GM18858 (cell line): ENCODE data around the gene ZNF892.
A peak's percentile ranks its signal among the peaks of the same experiment; 100 is the strongest.
"Not testable (repeated sequence)": the region's sequence is repeated elsewhere in the genome, so short reads cannot be mapped to it uniquely, and the experiment has no call there.

ENCODE experiments used
- ATAC-seq: cut with Tn5 transposase; IDR thresholded peaks from one replicate; pipeline ENCODE4 v1.9.1; 2021; ENCODE audit not compliant: unreplicated experiment

ZNF892 gene

GRCh38 chr2:95207111-95207961, at the start of gene ZNF892:
Gene ZNF892, plus strand, starts transcription at chr2:95207521. Its CDS starts 295 bp downstream, at chr2:95207816.
- ATAC-seq: peak; percentile 97

GRCh38 chr2:95158441-95158840, 48.9 kb upstream of the ZNF892 start:
- no peak for ATAC-seq

DNA sequence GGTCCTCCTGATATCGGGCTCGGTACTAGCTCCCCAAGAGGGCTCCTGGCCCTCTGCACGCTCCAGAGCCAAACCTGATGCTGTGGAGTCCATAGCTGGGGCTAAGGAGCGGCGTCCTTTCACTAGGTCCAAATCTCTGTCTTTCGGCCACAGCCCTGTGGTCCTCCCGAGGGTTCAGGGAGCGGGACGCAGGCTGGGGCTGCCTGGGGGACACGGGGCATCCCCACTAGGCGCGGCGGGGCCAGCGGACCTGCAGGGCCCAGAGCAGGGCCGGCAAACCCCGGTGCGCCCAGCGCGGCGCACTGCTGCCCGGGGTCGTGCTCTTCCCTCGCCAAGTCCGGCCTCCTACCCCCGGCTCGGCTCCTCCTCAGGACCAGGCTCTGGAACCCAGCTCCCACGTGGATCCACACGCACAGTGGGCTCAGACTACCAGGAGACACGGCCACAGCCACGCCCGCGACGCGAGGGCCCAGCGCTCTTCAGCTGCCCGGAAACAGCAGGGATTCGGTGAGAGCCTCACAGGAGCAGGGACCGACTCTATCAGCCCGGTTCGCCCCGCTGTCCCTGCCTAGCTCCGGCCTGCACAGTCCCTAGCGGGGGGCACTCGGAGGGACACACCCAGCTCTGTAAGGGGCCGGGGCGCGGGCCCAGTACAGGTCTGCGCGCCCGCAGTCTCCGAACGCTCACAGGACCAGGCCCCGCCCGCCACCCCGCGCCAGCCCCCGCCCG, 48.3 kb upstream of the ZNF892 start:
- peak; percentile 17 for ATAC-seq

DNA sequence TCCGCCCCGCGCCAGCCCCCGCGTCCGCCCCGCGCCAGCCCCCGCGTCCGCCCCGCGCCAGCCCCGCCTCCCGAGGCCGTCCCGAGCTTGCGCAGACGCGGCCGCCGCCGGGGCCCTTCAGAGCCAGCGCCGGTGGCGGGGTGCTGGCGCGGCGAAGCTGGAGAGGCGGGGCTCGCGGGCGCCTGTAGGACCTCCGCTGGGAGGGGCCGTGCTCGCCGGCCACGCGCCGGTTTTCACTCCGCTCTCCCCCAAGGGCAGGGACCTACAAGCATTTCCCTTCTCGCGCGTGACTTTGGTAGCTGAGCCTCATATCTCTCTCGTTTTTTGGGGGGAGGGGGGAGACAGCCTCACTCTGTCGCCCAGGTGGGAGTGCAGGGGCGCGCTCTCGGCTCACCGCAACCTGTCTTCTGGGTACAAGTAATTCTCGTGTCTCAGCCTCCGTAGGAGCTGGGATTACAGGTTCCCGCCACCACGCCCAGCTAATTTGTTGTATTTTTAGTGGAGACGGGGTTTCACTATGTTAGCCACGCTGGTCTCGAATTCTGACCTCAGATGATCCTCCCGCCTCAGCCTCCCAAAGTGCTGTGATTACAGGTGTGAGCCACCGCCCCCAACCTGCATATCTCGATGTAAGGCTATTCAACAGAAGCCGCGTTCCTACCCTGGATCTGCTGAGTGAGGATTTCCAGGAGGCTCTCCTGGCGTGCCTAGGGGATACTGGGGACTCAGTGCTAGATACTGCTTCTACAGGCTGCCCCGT, 47.5 kb upstream of the ZNF892 start, which contains the start of gene ZNF514:
TSS of gene ZNF514 (minus strand) at position 159 of the 760 bp plus-strand sequence. CDS start 6,595 bp downstream, outside the sequence.
- ATAC-seq: peak; percentile 84

DNA sequence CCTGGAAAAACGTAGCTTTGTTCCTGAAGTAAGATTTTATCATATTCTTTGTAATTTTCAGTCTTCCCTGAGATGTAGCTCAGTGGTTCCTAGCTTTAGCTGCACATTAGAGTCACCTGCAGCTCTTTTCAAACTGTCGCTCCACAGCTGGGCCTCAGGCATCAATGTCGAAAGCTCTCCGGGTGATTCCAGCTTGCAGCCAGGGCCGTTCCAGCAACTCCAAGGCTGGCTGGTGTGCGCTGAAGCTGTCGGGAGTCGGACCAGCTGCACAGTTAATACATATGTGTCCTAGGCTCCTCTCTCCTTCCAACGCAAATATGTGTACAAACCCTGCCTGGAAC, 42.3 kb upstream of the ZNF892 start:
- no peak for ATAC-seq

GRCh38 chr2:95165371-95166064, 41.8 kb upstream of the ZNF892 start, which contains the start of gene ZNF2:
Gene ZNF2, plus strand, starts transcription at chr2:95165809. Its CDS starts 10,418 bp downstream, at chr2:95176227.
- peak; percentile 89 for ATAC-seq

DNA sequence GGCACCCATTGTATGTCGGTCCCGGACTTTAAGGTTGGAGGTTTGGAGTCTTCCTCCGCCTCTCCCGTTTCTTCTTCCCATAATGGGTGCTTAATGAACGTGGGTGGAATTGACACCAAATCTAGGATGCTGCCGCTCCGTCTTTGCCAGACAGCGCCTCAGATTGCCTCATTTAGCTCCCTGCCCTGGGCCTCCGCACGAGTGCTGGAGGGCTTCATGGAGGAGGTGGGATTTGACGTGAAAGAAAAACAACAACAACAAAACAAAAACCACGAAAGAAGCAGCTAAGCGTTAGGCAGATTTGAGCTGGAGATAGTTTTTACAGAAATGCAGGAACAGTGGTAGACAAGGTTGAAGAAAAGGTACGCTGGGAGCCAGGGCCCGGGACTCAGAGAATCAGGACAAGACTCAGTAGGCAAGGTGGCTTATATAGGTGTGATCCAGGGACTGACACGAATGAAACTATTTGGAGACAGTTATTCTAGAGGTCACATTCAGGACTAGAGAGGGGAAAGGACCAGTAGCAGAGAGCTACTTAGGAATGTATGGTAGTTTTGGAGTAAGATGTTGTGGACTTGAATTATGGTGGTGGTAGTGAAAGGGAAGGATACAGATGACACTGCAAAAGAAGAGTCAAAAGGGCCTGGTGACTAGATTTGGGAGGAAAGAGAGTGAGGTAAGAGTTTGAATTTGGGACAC, 41.1 kb upstream of the ZNF892 start:
- peak; percentile 6 for ATAC-seq

DNA sequence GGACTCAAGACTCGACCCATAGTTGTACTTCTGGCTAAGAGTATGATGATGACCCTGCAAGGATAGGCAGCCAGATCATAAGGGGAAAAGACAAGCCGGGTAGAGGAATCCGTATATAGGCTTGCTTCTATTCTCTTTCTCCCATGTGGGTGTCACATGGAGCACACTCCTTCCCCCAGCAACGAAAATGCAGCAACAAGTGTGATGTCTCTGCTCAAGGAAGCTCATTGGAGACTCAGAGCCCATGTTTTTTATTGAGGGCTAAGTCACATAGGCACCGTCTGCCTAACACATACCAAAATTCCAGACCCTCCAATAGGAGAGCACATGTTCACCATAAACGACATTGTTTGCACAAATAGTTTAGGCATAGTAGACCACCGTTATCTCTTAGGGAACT, 35.4 kb upstream of the ZNF892 start:
- no peak for ATAC-seq

DNA sequence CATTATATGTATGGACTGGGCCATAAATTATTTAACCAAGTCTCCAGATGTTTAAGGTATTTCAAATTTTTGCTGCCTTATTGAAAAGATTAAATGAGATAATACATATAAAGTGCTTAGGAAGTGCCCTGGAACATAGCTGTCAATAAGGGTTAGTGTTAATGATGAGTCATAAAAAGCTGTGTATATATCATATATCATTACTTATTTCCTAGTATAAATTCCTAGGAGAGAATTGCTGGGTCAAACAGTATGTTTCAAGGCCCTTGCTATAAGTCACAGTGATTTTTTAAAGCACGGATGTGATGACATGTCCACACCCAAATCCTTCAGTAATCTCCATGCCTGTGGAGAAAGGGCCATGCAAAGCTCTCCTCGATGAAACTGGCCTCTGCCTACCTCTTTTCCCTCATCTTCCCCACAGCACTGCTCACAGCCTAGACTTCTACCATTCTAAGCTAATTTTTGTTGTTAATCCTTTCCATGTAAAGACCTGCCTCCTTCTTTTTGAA, 33.2 kb upstream of the ZNF892 start:
- no peak for ATAC-seq

DNA sequence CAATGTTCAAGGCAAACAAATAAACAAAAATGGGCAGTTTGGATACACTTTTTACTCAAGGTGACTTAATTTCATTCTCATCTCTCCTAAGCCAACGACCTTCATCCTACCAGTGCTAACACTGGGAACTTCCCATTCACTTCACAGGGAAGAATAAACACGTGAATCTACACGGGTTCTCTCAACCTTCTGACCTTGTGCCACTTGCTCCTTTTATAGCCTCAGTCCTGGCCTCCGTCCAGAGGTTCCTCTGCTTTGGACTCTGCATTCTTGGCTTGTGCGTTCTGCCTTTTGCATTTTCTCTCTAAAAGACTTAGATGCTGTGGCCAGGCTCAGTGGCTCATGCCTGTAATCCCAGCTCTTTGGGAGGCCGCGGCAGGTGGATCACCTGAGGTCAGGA, 27.9 kb upstream of the ZNF892 start:
- ATAC-seq: no peak

DNA sequence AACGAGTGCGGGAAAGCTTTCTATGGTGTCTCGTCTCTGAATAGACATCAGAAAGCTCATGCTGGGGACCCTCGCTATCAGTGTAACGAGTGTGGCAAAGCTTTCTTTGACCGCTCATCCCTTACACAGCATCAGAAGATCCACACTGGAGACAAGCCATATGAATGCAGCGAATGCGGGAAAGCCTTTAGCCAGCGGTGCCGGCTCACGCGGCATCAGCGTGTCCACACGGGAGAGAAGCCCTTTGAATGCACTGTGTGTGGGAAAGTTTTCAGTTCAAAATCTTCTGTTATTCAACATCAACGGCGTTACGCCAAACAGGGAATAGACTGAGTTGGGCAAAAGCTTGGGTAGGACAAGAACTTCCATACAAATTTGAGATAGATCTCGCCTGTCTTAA, 25.5 kb upstream of the ZNF892 start:
- ATAC-seq: no peak

DNA sequence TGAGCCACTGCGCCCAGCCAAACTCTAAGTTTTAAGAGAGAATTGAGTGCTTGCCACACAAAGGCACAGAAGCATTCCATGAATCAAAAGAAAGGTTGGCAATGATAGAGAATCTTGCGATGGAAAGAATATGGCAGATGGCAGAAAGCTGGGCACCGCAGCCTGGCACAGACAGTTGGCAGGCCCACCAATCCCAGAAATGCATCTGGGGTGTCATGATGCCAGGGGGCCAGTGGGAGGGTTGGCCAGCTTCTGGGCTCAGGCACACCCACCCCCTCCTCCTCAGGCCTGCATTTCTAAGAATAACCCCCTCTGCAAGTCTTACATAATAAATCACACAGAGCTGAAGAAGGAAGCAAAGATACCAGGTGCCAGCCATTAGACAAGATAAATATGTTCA, 22.1 kb upstream of the ZNF892 start:
- ATAC-seq: no peak

DNA sequence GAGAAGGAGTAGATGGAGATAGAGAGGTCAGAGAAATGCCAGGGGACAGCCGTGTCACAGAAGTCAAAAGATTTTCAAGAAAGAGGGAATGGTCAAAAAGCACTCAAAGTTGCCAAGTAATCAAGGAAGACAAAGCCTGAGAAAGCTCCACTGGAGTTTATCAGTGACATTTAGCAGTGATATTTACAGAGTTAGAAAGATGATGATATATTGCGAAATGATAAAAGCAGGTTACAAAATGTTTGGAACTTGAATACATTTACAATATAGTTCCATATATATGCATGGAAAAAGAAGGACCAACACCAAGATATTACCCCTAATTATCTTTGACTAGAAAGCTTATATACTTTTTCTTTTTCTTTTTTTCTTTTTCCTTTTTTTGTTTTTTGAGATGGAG, 21.3 kb upstream of the ZNF892 start:
- ATAC-seq: no peak

GRCh38 chr2:95192956-95193355, 14.4 kb upstream of the ZNF892 start:
- not testable (repeated sequence) for ATAC-seq

DNA sequence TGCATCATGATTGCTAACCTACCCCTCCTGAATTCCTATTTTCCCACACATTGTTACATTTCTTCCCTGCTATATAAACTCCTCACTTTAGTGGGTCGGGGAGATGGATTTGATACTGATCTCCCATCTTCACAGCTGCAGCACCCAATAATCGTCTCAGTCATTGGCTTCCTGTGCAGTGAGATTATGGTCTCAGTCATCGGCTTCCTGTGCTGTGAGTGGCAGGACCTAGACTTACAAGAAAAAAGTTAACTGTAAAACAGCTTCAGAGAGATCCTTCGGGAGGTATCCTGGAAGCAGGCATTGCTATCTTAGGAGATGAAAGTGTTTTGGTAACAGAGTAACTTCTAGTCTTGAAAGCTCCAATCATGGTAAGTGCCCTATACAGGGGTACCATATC, 3.4 kb upstream of the ZNF892 start:
- ATAC-seq: no peak

- no peak for ATAC-seq
Measured at GRCh38 chr2:95204396-95204795, 2.9 kb upstream of the ZNF892 start.

- ATAC-seq: no peak
Measured at GRCh38 chr2:95206096-95206495, 1.2 kb upstream of the ZNF892 start.

- no peak for ATAC-seq
Measured at GRCh38 chr2:95208106-95208505, 785 bp downstream of the ZNF892 start.

DNA sequence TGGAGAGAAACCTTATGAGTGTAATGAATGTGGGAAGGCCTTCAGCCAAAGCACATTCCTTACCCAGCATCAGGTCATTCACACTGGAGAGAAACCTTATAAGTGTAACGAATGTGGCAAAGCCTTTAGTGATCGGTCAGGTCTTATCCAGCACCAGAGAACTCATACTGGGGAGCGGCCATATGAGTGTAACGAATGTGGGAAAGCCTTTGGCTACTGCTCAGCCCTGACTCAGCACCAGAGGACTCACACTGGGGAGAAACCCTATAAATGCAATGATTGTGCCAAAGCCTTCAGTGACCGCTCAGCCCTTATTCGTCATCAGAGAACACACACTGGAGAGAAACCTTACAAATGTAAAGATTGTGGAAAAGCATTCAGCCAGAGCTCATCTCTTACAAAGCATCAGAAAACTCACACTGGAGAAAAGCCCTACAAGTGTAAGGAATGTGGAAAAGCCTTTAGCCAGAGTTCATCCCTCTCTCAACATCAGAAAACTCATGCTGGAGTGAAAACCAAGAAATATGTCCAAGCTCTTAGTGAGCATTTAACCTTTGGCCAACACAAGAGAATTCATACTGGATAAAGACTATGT, 7.8 kb downstream of the ZNF892 start:
- no peak for ATAC-seq

GRCh38 chr2:95220449-95220848, 13.1 kb downstream of the ZNF892 start:
- no peak for ATAC-seq
